DND-41 (cell line): ENCODE measurements around the gene PPAN.

Experiments used
- ATAC-seq: fragments of 200-7000 bp; cut with Tn5 transposase; 3 replicates; pipeline ENCODE4 v1.9.1; 2021; ENCODE audit warnings: low read depth; ENCODE audit not compliant: insufficient read depth
- DNase-seq: peaks from one replicate; pipeline ENCODE4 v3.0.0-alpha.2; 2020
- H2AFZ ChIP-seq: 2 replicates; pipeline ENCODE4 v1.6.0; 2012; ENCODE audit warnings: low read depth, low read length
- H3K27ac ChIP-seq: 2 replicates; pipeline ENCODE4 v1.5.1; 2012; ENCODE audit warnings: low read length, inconsistent platforms
- H3K27me3 ChIP-seq: fragments of 200-600 bp; sonication (generic); 2 replicates; pipeline ENCODE4 v1.6.0; 2012; ENCODE audit warnings: low read length, mild to moderate bottlenecking, inconsistent platforms; ENCODE audit not compliant: insufficient read depth, poor library complexity
- H3K36me3 ChIP-seq: 2 replicates; pipeline ENCODE4 v1.5.1; 2012; ENCODE audit warnings: low read length, inconsistent platforms; ENCODE audit not compliant: insufficient read depth
- H3K4me1 ChIP-seq: 2 replicates; pipeline ENCODE4 v1.5.1; 2012; ENCODE audit warnings: mild to moderate bottlenecking, low read length; ENCODE audit not compliant: insufficient read depth
- H3K4me2 ChIP-seq: 2 replicates; pipeline ENCODE4 v1.6.0; 2012; ENCODE audit warnings: mild to moderate bottlenecking, moderate library complexity, low read length, inconsistent platforms; ENCODE audit not compliant: insufficient read depth
- H3K4me3 ChIP-seq, 2 experiments: fragments of 200-600 bp in 1 of 2; shearing (Covaris generic) in 1 of 2; 2 replicates each; pipeline ENCODE4 v1.5.1; 2012 to 2016; ENCODE audit warnings: inconsistent platforms in 2 of 2, low read length in 2 of 2, mild to moderate bottlenecking in 2 of 2, low read depth in 1 of 2, moderate library complexity in 1 of 2
- H3K79me2 ChIP-seq: 2 replicates; pipeline ENCODE4 v1.6.0; 2012; ENCODE audit warnings: low read length, inconsistent platforms; ENCODE audit not compliant: insufficient read depth
- H3K9ac ChIP-seq: 2 replicates; pipeline ENCODE4 v1.6.0; 2012; ENCODE audit warnings: low read depth, mild to moderate bottlenecking, inconsistent platforms, low read length, moderate library complexity
- H3K9me3 ChIP-seq: 2 replicates; pipeline ENCODE4 v1.5.1; 2012; ENCODE audit warnings: low read length, moderate library complexity, mild to moderate bottlenecking, inconsistent platforms; ENCODE audit not compliant: insufficient read depth, severe bottlenecking
- H4K20me1 ChIP-seq: 2 replicates; pipeline ENCODE4 v1.6.0; 2012; ENCODE audit warnings: low read length; ENCODE audit not compliant: insufficient read depth
- EZH2 ChIP-seq: IDR thresholded peaks from 3 replicates; pipeline ENCODE4 v1.6.1; 2012; ENCODE audit warnings: borderline replicate concordance, low read depth, mild to moderate bottlenecking, moderate library complexity, low read length, inconsistent platforms; ENCODE audit not compliant: severe bottlenecking
- TF ChIP-seq, protein P1 (sequence below): IDR thresholded peaks from 2 replicates; pipeline ENCODE4 v1.5.1; 2012; ENCODE audit warnings: borderline replicate concordance, low read length, moderate library complexity, mild to moderate bottlenecking; ENCODE audit not compliant: poor library complexity, severe bottlenecking; ENCODE audit errors: extremely low read depth

The PPAN gene

GRCh38 chr19:10159610-10160009 is 53.4 kb downstream of the PPAN start:
- no peak overlapping the region for H3K9ac ChIP-seq
- no peaks in the 10 kb centered on the region for H3K9me3 ChIP-seq
- ATAC-seq = no peak
- H3K27me3 ChIP-seq = no peaks in the 10 kb centered on the region
- DNase-seq = no peak
- H3K79me2 ChIP-seq = peaks cover 53% of the 10 kb centered on the region
- no peak overlapping the region for H3K4me2 ChIP-seq
- no peak overlapping the region for H3K4me3 ChIP-seq
- no peaks in the 10 kb centered on the region for H3K4me1 ChIP-seq
- no peak overlapping the region for H3K27ac ChIP-seq
- H2AFZ ChIP-seq = no peak overlapping the region
- H4K20me1 ChIP-seq = peaks cover 42% of the 10 kb centered on the region
- H3K36me3 ChIP-seq = peaks cover 98% of the 10 kb centered on the region
- TF ChIP-seq, protein P1, sequence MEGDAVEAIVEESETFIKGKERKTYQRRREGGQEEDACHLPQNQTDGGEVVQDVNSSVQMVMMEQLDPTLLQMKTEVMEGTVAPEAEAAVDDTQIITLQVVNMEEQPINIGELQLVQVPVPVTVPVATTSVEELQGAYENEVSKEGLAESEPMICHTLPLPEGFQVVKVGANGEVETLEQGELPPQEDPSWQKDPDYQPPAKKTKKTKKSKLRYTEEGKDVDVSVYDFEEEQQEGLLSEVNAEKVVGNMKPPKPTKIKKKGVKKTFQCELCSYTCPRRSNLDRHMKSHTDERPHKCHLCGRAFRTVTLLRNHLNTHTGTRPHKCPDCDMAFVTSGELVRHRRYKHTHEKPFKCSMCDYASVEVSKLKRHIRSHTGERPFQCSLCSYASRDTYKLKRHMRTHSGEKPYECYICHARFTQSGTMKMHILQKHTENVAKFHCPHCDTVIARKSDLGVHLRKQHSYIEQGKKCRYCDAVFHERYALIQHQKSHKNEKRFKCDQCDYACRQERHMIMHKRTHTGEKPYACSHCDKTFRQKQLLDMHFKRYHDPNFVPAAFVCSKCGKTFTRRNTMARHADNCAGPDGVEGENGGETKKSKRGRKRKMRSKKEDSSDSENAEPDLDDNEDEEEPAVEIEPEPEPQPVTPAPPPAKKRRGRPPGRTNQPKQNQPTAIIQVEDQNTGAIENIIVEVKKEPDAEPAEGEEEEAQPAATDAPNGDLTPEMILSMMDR = no peak
- TF ChIP-seq EZH2 = no peak
